Measurements from ENCODE around the gene ACER1.

DNA sequence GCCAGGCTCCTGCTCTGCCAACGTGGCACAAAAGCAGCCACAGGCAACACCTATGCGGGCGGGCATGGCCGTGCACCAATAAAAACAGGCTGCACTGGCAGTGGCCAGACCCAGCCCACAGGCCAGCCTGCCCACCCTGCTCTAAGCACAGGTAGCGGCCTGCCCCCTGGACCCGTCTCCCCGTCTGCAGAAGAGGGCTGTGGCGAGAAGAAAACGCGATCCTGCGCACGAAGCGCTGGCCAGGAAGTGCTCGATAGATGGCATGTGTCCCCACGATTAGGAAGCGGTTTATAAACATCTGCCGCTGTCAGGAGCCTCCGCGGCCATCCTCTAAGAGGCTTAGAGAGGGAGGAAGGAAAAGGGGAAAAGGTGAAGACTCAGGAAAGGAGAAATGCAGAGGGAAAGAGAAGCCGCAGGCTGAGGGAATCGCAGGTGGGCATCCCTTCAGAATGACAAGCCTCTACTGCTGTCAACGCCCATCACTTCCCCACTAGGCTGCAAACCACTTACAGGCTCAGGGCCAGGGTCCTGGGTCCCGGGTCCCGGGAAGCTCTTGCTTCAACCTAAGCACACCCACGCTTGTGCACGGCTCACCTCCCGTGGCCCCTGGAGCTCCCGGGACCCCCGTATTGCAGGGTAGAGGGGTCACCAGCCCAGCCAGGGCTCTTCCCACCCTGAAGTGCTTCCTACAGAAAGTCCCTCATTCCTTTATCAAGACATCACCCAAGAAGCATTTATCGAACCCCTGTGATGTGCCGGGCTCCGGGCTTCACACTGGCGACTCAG lies 64.1 kb downstream of the ACER1 start:
- TF ChIP-seq, protein P1, sequence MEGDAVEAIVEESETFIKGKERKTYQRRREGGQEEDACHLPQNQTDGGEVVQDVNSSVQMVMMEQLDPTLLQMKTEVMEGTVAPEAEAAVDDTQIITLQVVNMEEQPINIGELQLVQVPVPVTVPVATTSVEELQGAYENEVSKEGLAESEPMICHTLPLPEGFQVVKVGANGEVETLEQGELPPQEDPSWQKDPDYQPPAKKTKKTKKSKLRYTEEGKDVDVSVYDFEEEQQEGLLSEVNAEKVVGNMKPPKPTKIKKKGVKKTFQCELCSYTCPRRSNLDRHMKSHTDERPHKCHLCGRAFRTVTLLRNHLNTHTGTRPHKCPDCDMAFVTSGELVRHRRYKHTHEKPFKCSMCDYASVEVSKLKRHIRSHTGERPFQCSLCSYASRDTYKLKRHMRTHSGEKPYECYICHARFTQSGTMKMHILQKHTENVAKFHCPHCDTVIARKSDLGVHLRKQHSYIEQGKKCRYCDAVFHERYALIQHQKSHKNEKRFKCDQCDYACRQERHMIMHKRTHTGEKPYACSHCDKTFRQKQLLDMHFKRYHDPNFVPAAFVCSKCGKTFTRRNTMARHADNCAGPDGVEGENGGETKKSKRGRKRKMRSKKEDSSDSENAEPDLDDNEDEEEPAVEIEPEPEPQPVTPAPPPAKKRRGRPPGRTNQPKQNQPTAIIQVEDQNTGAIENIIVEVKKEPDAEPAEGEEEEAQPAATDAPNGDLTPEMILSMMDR (IDR thresholded peaks at IDR 0.05 in 4 of 5, conservative IDR thresholded peaks at IDR 0.05 in 1 of 5) = no peak
- no peak for TF ChIP-seq POLR2A (IDR thresholded peaks at IDR 0.05)
